ENCODE results near the gene HS3ST2. TPM values are rescaled to one million over a fixed set of nuclear protein-coding genes. Genes with fewer than 3 reads are reported as not detected.

The HS3ST2 gene
- total and polyA plus RNA-seq, 2 of the 8 experiments (the other 6 are each of a cell fraction or from before 2014, with no cell fraction given) = 1.7 to 3.7 TPM

- H2BK12ac ChIP-seq (ENCODE audit: low read depth, low read length) = no peak overlapping the region
- H2AFZ ChIP-seq (ENCODE audit: low read length) = no peak overlapping the region
- H2BK120ac ChIP-seq (replicated peaks; ENCODE audit: low read depth, low read length) = no peak overlapping the region
- no peak overlapping the region for H2AK5ac ChIP-seq (ENCODE audit: low read depth, low read length)
- no peak overlapping the region for H3K9ac ChIP-seq (replicated peaks in 1 of 4; ENCODE audit: extremely low read depth in 1 of 4, low read depth in 3 of 4, low read length in 3 of 4)
- no peak overlapping the region for H2BK15ac ChIP-seq (ENCODE audit: low read length)
- ChIA-PET POLR2A (ENCODE audit: partially characterized antibody) (no interaction called here), CTCF (ENCODE audit: partially characterized antibody) (no interaction called here)
- no peaks in the 10 kb centered on the region for H3K27me3 ChIP-seq (replicated peaks in 1 of 4; ENCODE audit: control insufficient read depth in 3 of 4, extremely low read depth in 1 of 4, insufficient read depth in 3 of 4, low read length in 3 of 4)
- no peak overlapping the region for H4K8ac ChIP-seq (ENCODE audit: extremely low read depth, insufficient read depth, low read length)
- no peak overlapping the region for H3K4me2 ChIP-seq (ENCODE audit: insufficient read depth in 1 of 2, low read depth in 2 of 2, low read length in 2 of 2)
- no peak overlapping the region for H3K56ac ChIP-seq (replicated peaks; ENCODE audit: insufficient read length, low read depth, low read length)
- H3K4ac ChIP-seq (replicated peaks; ENCODE audit: insufficient read length, low read depth, low read length) = no peak overlapping the region
- no peak overlapping the region for H3K27ac ChIP-seq (ENCODE audit: low read depth, low read length)
- H3K79me2 ChIP-seq (ENCODE audit: control insufficient read depth in 1 of 2, insufficient read depth in 2 of 2, low read length in 2 of 2) = no peaks in the 10 kb centered on the region
- 74% methylated on average over 3 of the region's 3 CpGs; no CpG with 5 or more reads in 1 of the 2 experiments for WGBS, 2 experiments (ENCODE audit: extremely low coverage in 1 of 2, insufficient coverage in 1 of 2, insufficient read length in 1 of 2, insufficient replicate concordance in 2 of 2, low coverage in 1 of 2, low lambda C conversion rate in 2 of 2, missing lambda C conversion rate in 1 of 2)
- no peak for DNase-seq (ENCODE audit: low read depth in 1 of 2, low spot score in 2 of 2)
- no peak overlapping the region for H4K5ac ChIP-seq (ENCODE audit: insufficient read length, low read depth, low read length)
- no peaks in the 10 kb centered on the region for H3K9me3 ChIP-seq (ENCODE audit: insufficient read depth in 2 of 2, low read depth in 1 of 2, low read length in 1 of 2)
- H3K18ac ChIP-seq (ENCODE audit: extremely low read depth, low read length) = no peak overlapping the region
- H3K79me1 ChIP-seq (ENCODE audit: low read depth, low read length) = no peaks in the 10 kb centered on the region
- no peak overlapping the region for H3K23ac ChIP-seq (ENCODE audit: insufficient read length)
- FAIRE-seq = no peak
- no peak overlapping the region for H3K4me3 ChIP-seq (ENCODE audit: extremely low read depth in 1 of 4, insufficient read depth in 2 of 4, low read depth in 3 of 4, low read length in 4 of 4)
- no peak overlapping the region for H2BK5ac ChIP-seq (ENCODE audit: low read depth, low read length)
- H4K20me1 ChIP-seq (replicated peaks in 1 of 2; ENCODE audit: control insufficient read depth in 1 of 2, insufficient read depth in 2 of 2, low read length in 2 of 2) = no peaks in the 10 kb centered on the region
- H3K14ac ChIP-seq (ENCODE audit: insufficient read length) = no peak overlapping the region
- no peaks in the 10 kb centered on the region for H3K36me3 ChIP-seq (ENCODE audit: control insufficient read depth in 2 of 4, insufficient read depth in 4 of 4, low read length in 3 of 4)
- H4K91ac ChIP-seq (replicated peaks; ENCODE audit: insufficient read length, low read length) = no peak overlapping the region
- no peak overlapping the region for H2BK20ac ChIP-seq (ENCODE audit: low read length)
- peaks cover 2 to 8% (median 4%) of the 10 kb centered on the region in 4 experiments; a peak in 4 of 7 replicates for H3K4me1 ChIP-seq (replicated peaks in 1 of 4; ENCODE audit: control insufficient read depth in 3 of 4, insufficient read depth in 4 of 4, low read length in 3 of 4)
- no peaks in the 10 kb centered on the region for H3K23me2 ChIP-seq (ENCODE audit: low read depth, low read length)
- TF ChIP-seq RXRA (IDR thresholded peaks at IDR 0.05; ENCODE audit: insufficient read depth, low read depth, low read length) (no peak), EGR1 (IDR thresholded peaks at IDR 0.05; ENCODE audit: borderline replicate concordance, low read depth, low read length) (no peak), POLR2A (IDR thresholded peaks at IDR 0.05; ENCODE audit: control extremely low read depth in 1 of 2, low read depth in 2 of 2, low read length in 2 of 2) (no peak), PHF8 (conservative IDR thresholded peaks at IDR 0.05; ENCODE audit: low read depth, low read length) (no peak), SIX5 (IDR thresholded peaks at IDR 0.05; ENCODE audit: low read depth, low read length) (no peak), SIN3A (conservative IDR thresholded peaks at IDR 0.05 in 1 of 2, IDR thresholded peaks at IDR 0.05 in 1 of 2; ENCODE audit: low read depth in 1 of 2, low read length in 2 of 2) (no peak), JUN (IDR thresholded peaks at IDR 0.05; ENCODE audit: low read depth, low read length) (no peak), CBX8 (IDR thresholded peaks at IDR 0.05; ENCODE audit: borderline replicate concordance, low read depth, low read length) (no peak), MAX (IDR thresholded peaks at IDR 0.05) (no peak), MAFK (IDR thresholded peaks at IDR 0.05; ENCODE audit: low read depth, low read length) (no peak), HDAC2 (IDR thresholded peaks at IDR 0.05; ENCODE audit: borderline replicate concordance in 1 of 2, low read depth in 2 of 2, low read length in 2 of 2) (no peak), CHD2 (IDR thresholded peaks at IDR 0.05; ENCODE audit: low read length) (no peak)
Observed at GRCh38 chr16:22843122-22843521, 29.2 kb downstream of the HS3ST2 start.
